ENCODE data around the gene PHLDB3.

GRCh38 chr19:43441716-43442115 is 62.8 kb downstream of the PHLDB3 start:
- no peak for TF ChIP-seq POLR2A (IDR thresholded peaks at IDR 0.05)
- TF ChIP-seq, protein P1, sequence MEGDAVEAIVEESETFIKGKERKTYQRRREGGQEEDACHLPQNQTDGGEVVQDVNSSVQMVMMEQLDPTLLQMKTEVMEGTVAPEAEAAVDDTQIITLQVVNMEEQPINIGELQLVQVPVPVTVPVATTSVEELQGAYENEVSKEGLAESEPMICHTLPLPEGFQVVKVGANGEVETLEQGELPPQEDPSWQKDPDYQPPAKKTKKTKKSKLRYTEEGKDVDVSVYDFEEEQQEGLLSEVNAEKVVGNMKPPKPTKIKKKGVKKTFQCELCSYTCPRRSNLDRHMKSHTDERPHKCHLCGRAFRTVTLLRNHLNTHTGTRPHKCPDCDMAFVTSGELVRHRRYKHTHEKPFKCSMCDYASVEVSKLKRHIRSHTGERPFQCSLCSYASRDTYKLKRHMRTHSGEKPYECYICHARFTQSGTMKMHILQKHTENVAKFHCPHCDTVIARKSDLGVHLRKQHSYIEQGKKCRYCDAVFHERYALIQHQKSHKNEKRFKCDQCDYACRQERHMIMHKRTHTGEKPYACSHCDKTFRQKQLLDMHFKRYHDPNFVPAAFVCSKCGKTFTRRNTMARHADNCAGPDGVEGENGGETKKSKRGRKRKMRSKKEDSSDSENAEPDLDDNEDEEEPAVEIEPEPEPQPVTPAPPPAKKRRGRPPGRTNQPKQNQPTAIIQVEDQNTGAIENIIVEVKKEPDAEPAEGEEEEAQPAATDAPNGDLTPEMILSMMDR (IDR thresholded peaks at IDR 0.05) = no peak

Measured in esophagus squamous epithelium (tissue), 4 donors.